A549 (cell line): ENCODE data around the gene ST8SIA1. TPM values are rescaled to one million over a fixed set of nuclear protein-coding genes. Genes with fewer than 3 reads are reported as not detected.

Experiments used
- ATAC-seq, 2 experiments: fragments of 200-7000 bp in 1 of 2; fragments of >200 bp in 1 of 2; cut with Nextera tagmentation in 1 of 2; cut with Tn5 transposase in 1 of 2; 3 replicates each; pipeline versions ENCODE4 v1.8.0 to v1.9.1; 2018 to 2020; ENCODE audit warnings: mild to moderate bottlenecking in 1 of 2, moderate library complexity in 1 of 2
- CTCF ChIA-PET: fragments of 300-600 bp; sonication (Branson Sonifier 250); formaldehyde crosslinking; extraction: SDS; loops from one replicate; lab custom pipeline; 2021; ENCODE audit warnings: antibody characterized with exemption, inconsistent platforms; lab: Yijun Ruan, JAX
- POLR2A ChIA-PET: fragments of 350-600 bp; formaldehyde crosslinking; extraction: SDS; loops from one replicate; lab custom pipeline; 2021; ENCODE audit warnings: antibody characterized with exemption, inconsistent platforms; lab: Yijun Ruan, JAX
- DNase-seq, 2 experiments: peaks; one replicate each; pipeline versions ENCODE4 v3.0.0 to v3.0.0-alpha.2; 2011 to 2016; ENCODE audit warnings: low read depth in 1 of 2, low spot score in 1 of 2
- FAIRE-seq: peaks from 2 replicates; lab custom pipeline; 2011; peaks lifted over from hg19 to GRCh38; lab: Jason Lieb, UNC
- H3K27ac ChIP-seq, 2 experiments: fragments of >200 bp; sonication (Bioruptor Twin); formaldehyde crosslinking; 3 replicates each; pipeline ENCODE4 v1.5.1; 2016 to 2017
- H3K4me1 ChIP-seq: fragments of >200 bp; sonication (Bioruptor Twin); formaldehyde crosslinking; 3 replicates; pipeline ENCODE4 v1.6.1; 2016
- H3K4me2 ChIP-seq: fragments of >200 bp; sonication (Bioruptor Twin); formaldehyde crosslinking; 3 replicates; pipeline ENCODE4 v1.6.1; 2016
- H3K4me3 ChIP-seq: fragments of >200 bp; sonication (Bioruptor Twin); formaldehyde crosslinking; 3 replicates; pipeline ENCODE4 v1.5.1; 2016
- H3K9me3 ChIP-seq: fragments of >200 bp; sonication (Bioruptor Twin); formaldehyde crosslinking; 3 replicates; pipeline ENCODE4 v1.6.1; 2016
- BHLHE40 ChIP-seq: IDR thresholded peaks from 2 replicates; pipeline ENCODE4 v1.6.1; 2012; ENCODE audit warnings: low read depth, low read length, inconsistent platforms
- CBX2 ChIP-seq: fragments of 200-600 bp; sonication (generic); IDR thresholded peaks from 2 replicates; pipeline ENCODE4 v1.6.1; 2016; ENCODE audit warnings: low read depth, mild to moderate bottlenecking, borderline replicate concordance
- EHMT2 ChIP-seq: fragments of 200-600 bp; sonication (generic); IDR thresholded peaks from 2 replicates; pipeline ENCODE4 v1.6.1; 2016; ENCODE audit warnings: antibody characterized with exemption, low read depth, mild to moderate bottlenecking, moderate library complexity
- GATA3 ChIP-seq: IDR thresholded peaks from 2 replicates; pipeline ENCODE4 v1.6.1; 2012; ENCODE audit warnings: borderline replicate concordance
- HEYL ChIP-seq: fragments of 250-450 bp; sonication (Bioruptor Pico); IDR thresholded peaks from 2 replicates; pipeline ENCODE4 v1.8.0; 2021; ENCODE audit warnings: mild to moderate bottlenecking, moderate library complexity
- HMGXB4 ChIP-seq: fragments of 250-450 bp; sonication (Bioruptor Pico); IDR thresholded peaks from 2 replicates; pipeline ENCODE4 v1.5.0; 2021; ENCODE audit warnings: mild to moderate bottlenecking, moderate library complexity, borderline replicate concordance
- HOXA7 ChIP-seq: fragments of 250-450 bp; sonication (Bioruptor Pico); IDR thresholded peaks from 2 replicates; pipeline ENCODE4 v1.5.0; 2020; ENCODE audit warnings: mild to moderate bottlenecking, moderate library complexity
- HOXB13 ChIP-seq: fragments of 250-450 bp; sonication (Bioruptor Pico); IDR thresholded peaks from 2 replicates; pipeline ENCODE4 v1.5.0; 2020; ENCODE audit warnings: low read depth, mild to moderate bottlenecking, moderate library complexity
- JUN ChIP-seq, 2 experiments: fragments of >200 bp; sonication (Bioruptor Twin); formaldehyde crosslinking; IDR thresholded peaks; 2 replicates in 1 of 2; 3 replicates in 1 of 2; pipeline ENCODE4 v1.6.1; 2016 to 2017
- KDM1A ChIP-seq: fragments of 200-600 bp; sonication (generic); IDR thresholded peaks from 2 replicates; pipeline ENCODE4 v1.6.1; 2016; ENCODE audit warnings: low read depth, mild to moderate bottlenecking
- MAZ ChIP-seq: fragments of 150-350 bp; IDR thresholded peaks from 2 replicates; pipeline ENCODE4 v1.6.1; 2014; ENCODE audit warnings: antibody characterized with exemption, low read depth, low read length, borderline replicate concordance
- NR3C1 ChIP-seq: fragments of >200 bp; sonication (Bioruptor Twin); formaldehyde crosslinking; IDR thresholded peaks from 3 replicates; pipeline ENCODE4 v1.6.1; 2017
- PBX3 ChIP-seq: IDR thresholded peaks from 2 replicates; pipeline ENCODE4 v1.6.1; 2012
- PHF8 ChIP-seq: fragments of 200-600 bp; sonication (generic); IDR thresholded peaks from 2 replicates; pipeline ENCODE4 v1.6.1; 2016; ENCODE audit warnings: low read depth, mild to moderate bottlenecking, antibody characterized with exemption, moderate library complexity, borderline replicate concordance
- RCOR1 ChIP-seq: fragments of 150-350 bp; IDR thresholded peaks from 2 replicates; pipeline ENCODE4 v1.6.1; 2014; ENCODE audit warnings: antibody characterized with exemption, low read length, low read depth
- RFX5 ChIP-seq: fragments of 450-650 bp; IDR thresholded peaks from 2 replicates; pipeline ENCODE4 v1.7.1; 2014; ENCODE audit warnings: antibody characterized with exemption, mild to moderate bottlenecking, moderate library complexity
- SMC3 ChIP-seq: fragments of >200 bp; sonication (Bioruptor Twin); formaldehyde crosslinking; IDR thresholded peaks from 3 replicates; pipeline ENCODE4 v1.6.1; 2018; ENCODE audit warnings: inconsistent platforms
- ZC3H11A ChIP-seq: fragments of 450-650 bp; IDR thresholded peaks from 2 replicates; pipeline ENCODE4 v1.6.1; 2014; ENCODE audit warnings: antibody characterized with exemption, mild to moderate bottlenecking
- ZNF302 ChIP-seq: fragments of 250-450 bp; sonication (Bioruptor Pico); IDR thresholded peaks from 2 replicates; pipeline ENCODE4 v1.9.0; 2021; ENCODE audit warnings: inconsistent platforms, mild to moderate bottlenecking, moderate library complexity
- ZSCAN20 ChIP-seq: fragments of 250-450 bp; sonication (Bioruptor Pico); IDR thresholded peaks from 2 replicates; pipeline ENCODE4 v1.8.0; 2022; ENCODE audit warnings: mild to moderate bottlenecking, moderate library complexity
- WGBS: methylation state at CpG from one replicate; pipeline ENCODE4 v1.1.6; 2017; ENCODE audit errors: missing lambda C conversion rate; 5-methylcytosine and 5-hydroxymethylcytosine counted together
- polyA plus RNA-seq, 4 experiments: library from polyadenylated mRNA; depleted of rRNA in 3 of 4; stranded (reverse); fragments of >200 nt; fragmentation: RNase III in 1 of 4; extraction: RNeasy Plus Mini Kit Qiagen cat#74134 plus additional on column Dnase treatment in 1 of 4; gene quantifications; 2 replicates in 3 of 4; 3 replicates in 1 of 4; pipeline ENCODE4 v1.2.3, GENCODE V29; 2011 to 2017
- TF ChIP-seq, protein P1 (sequence below): fragments of 450-650 bp; IDR thresholded peaks from 2 replicates; pipeline ENCODE4 v1.6.1; 2014; ENCODE audit warnings: antibody characterized with exemption
- TF ChIP-seq, protein P2 (sequence below): fragments of >200 bp; sonication (Bioruptor Twin); formaldehyde crosslinking; IDR thresholded peaks from 3 replicates; pipeline ENCODE4 v1.5.1; 2016
- TF ChIP-seq, protein P3 (sequence below): IDR thresholded peaks from 2 replicates; pipeline ENCODE4 v1.6.1; 2012

The ST8SIA1 gene
- polyA plus RNA-seq, 2 of the 4 experiments (the other 2 are of a cell fraction) = 0.41 to 1.1 TPM

GRCh38 chr12:22246217-22246846 lies 88.2 kb downstream of the ST8SIA1 start:
- no peak for ATAC-seq
- CTCF ChIA-PET = no interaction called here

DNA sequence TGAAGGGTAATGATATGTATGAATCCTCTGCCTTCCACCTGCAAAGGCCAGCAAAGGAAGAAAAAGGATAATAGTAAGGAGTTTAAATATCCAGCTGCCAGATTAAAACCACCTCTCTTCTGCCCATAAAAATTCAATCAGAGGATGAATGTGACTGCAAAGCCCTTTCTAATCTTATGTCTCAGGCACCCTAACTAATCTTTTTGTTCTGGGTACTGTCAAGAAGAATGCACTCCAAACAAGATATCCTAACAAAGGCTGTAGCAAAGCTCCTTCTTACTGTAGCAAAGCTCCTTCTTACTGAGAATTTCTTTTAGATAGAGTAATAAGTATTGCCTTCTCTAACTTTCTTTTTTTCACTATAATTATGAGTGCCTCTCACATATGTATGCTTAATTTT lies 91.8 kb downstream of the ST8SIA1 start:
- no peak for TF ChIP-seq KDM1A
- TF ChIP-seq PHF8 = no peak
- TF ChIP-seq, all 56 proteins: peak for 0
- no peak for ATAC-seq
- no peak overlapping the region for H3K27ac ChIP-seq
- DNase-seq = no peak
- no peaks in the 10 kb centered on the region for H3K4me1 ChIP-seq
- ChIA-PET CTCF (no interaction called here), POLR2A (no interaction called here)
- no peak overlapping the region for H3K4me2 ChIP-seq
- H3K4me3 ChIP-seq = no peak overlapping the region
- no peak for FAIRE-seq
- H3K9me3 ChIP-seq = peaks cover 3% of the 10 kb centered on the region; the same call in 1 of the 3 replicates

More at GRCh38 chr12:22246217-22246846, 88.2 kb downstream of the ST8SIA1 start:
- WGBS = 76% methylated on average over 9 of the region's 9 CpGs
- Histone ChIP-seq H3K9me3 (no peaks in the 10 kb centered on the region), H3K4me1 (no peaks in the 10 kb centered on the region), H3K4me2 (no peak overlapping the region), H3K4me3 (no peak overlapping the region), H3K27ac (no peak overlapping the region)
- no peak for FAIRE-seq
- TF ChIP-seq HEYL = no peak
- no peak for TF ChIP-seq ZNF302 (CRISPR knock-in tag)
- no peak for TF ChIP-seq RCOR1
- TF ChIP-seq, protein P1, sequence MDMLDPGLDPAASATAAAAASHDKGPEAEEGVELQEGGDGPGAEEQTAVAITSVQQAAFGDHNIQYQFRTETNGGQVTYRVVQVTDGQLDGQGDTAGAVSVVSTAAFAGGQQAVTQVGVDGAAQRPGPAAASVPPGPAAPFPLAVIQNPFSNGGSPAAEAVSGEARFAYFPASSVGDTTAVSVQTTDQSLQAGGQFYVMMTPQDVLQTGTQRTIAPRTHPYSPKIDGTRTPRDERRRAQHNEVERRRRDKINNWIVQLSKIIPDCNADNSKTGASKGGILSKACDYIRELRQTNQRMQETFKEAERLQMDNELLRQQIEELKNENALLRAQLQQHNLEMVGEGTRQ = no peak
- POLR2A ChIA-PET = no interaction called here
- DNase-seq = no peak

- ATAC-seq (no peak), DNase-seq (no peak), FAIRE-seq (no peak)
- Histone ChIP-seq H3K4me1 (no peaks in the 10 kb centered on the region), H3K4me3 (no peak overlapping the region), H3K27ac (no peak overlapping the region), H3K4me2 (no peak overlapping the region), H3K9me3 (peaks cover 3% of the 10 kb centered on the region; the same call in 1 of the 3 replicates)
- TF ChIP-seq JUN (IDR thresholded peaks at IDR 0.05) (no peak), RFX5 (no peak), NR3C1 (no peak), ZSCAN20 (CRISPR knock-in tag) (no peak), EHMT2 (no peak), HOXA7 (CRISPR knock-in tag) (no peak), MAZ (no peak), SMC3 (no peak), ZC3H11A (no peak), PBX3 (no peak), CBX2 (no peak), HOXB13 (CRISPR knock-in tag) (no peak), BHLHE40 (no peak), HMGXB4 (no peak), ZNF302 (CRISPR knock-in tag) (no peak), PHF8 (no peak), GATA3 (no peak)
- TF ChIP-seq, protein P2, sequence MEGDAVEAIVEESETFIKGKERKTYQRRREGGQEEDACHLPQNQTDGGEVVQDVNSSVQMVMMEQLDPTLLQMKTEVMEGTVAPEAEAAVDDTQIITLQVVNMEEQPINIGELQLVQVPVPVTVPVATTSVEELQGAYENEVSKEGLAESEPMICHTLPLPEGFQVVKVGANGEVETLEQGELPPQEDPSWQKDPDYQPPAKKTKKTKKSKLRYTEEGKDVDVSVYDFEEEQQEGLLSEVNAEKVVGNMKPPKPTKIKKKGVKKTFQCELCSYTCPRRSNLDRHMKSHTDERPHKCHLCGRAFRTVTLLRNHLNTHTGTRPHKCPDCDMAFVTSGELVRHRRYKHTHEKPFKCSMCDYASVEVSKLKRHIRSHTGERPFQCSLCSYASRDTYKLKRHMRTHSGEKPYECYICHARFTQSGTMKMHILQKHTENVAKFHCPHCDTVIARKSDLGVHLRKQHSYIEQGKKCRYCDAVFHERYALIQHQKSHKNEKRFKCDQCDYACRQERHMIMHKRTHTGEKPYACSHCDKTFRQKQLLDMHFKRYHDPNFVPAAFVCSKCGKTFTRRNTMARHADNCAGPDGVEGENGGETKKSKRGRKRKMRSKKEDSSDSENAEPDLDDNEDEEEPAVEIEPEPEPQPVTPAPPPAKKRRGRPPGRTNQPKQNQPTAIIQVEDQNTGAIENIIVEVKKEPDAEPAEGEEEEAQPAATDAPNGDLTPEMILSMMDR = no peak
- TF ChIP-seq, protein P3, sequence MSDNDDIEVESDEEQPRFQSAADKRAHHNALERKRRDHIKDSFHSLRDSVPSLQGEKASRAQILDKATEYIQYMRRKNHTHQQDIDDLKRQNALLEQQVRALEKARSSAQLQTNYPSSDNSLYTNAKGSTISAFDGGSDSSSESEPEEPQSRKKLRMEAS = no peak
- ChIA-PET CTCF (no interaction called here), POLR2A (no interaction called here)
- WGBS = 63% methylated on average over 3 of the region's 3 CpGs
Observed at GRCh38 chr12:22238211-22238610, 96.3 kb downstream of the ST8SIA1 start.
